K562 (cell line): ENCODE data around the gene ADCYAP1. TPM values are rescaled to one million over a fixed set of nuclear protein-coding genes. Genes with fewer than 3 reads are reported as not detected.

Experiments
- ATAC-seq: fragments of 200-7000 bp; cut with Tn5 transposase; 3 replicates; pipeline ENCODE4 v1.9.1; 2020; ENCODE audit warnings: moderate library complexity
- BruUV-seq: library from RNA; stranded (reverse); fragments of 400-500 nt; replicated peaks from 2 replicates; lab custom pipeline; 2021; lab: Mats Ljungman, UMichigan
- CTCF ChIA-PET: fragments of 300-600 bp; formaldehyde crosslinking; extraction: SDS; loops from one replicate; lab custom pipeline; 2021; ENCODE audit warnings: low intra/inter-chr PET ratio; lab: Yijun Ruan, JAX
- POLR2A ChIA-PET: fragments of 300-600, 350-650 bp; sonication (Branson Sonifier 250); formaldehyde crosslinking; extraction: SDS; loops from one replicate; lab custom pipeline; 2021; ENCODE audit warnings: antibody characterized with exemption, inconsistent platforms; lab: Yijun Ruan, JAX
- DNase-seq, 4 experiments: peaks; one replicate each; pipeline versions ENCODE4 v3.0.0 to v3.0.0-alpha.2; 2011 to 2018; ENCODE audit warnings: low spot score in 3 of 4, mixed read lengths in 3 of 4; ENCODE audit errors: extremely low read depth in 1 of 4
- FAIRE-seq: peaks from 2 replicates; lab custom pipeline; 2011; peaks lifted over from hg19 to GRCh38; lab: Jason Lieb, UNC
- H2AFZ ChIP-seq: 2 replicates; pipeline ENCODE4 v1.6.0; 2011; ENCODE audit warnings: low read depth, low read length, control low read depth, inconsistent platforms
- H3K27ac ChIP-seq: fragments of 200-600 bp; 3 replicates; pipeline ENCODE4 v1.8.0; 2011; ENCODE audit warnings: low read depth, mild to moderate bottlenecking, control low read depth, inconsistent platforms, low read length, moderate library complexity, mixed read lengths; ENCODE audit errors: extremely low read depth
- H3K27me3 ChIP-seq, 2 experiments: fragments of 300-600 bp in 1 of 2; 2 replicates in 1 of 2; 3 replicates in 1 of 2; pipeline versions ENCODE4 v1.6.0 to v1.8.0; 2011; ENCODE audit warnings: inconsistent platforms in 2 of 2, low read length in 2 of 2, mild to moderate bottlenecking in 1 of 2, mixed read lengths in 1 of 2, moderate library complexity in 1 of 2; ENCODE audit not compliant: control insufficient read depth in 2 of 2, insufficient read depth in 2 of 2
- H3K36me3 ChIP-seq: fragments of 300-600 bp; 3 replicates; pipeline ENCODE4 v1.8.0; 2011; ENCODE audit warnings: mild to moderate bottlenecking, low read length, inconsistent platforms; ENCODE audit not compliant: control insufficient read depth, insufficient read depth
- H3K4me1 ChIP-seq, 2 experiments: fragments of 200-600 bp in 1 of 2; replicated peaks in 1 of 2; 2 replicates in 1 of 2; 3 replicates in 1 of 2; pipeline versions ENCODE4 v1.5.1 to v1.8.0; 2011; ENCODE audit warnings: inconsistent platforms in 2 of 2, low read length in 2 of 2, mild to moderate bottlenecking in 1 of 2, mixed read lengths in 1 of 2, moderate library complexity in 1 of 2; ENCODE audit not compliant: control insufficient read depth in 2 of 2, insufficient read depth in 2 of 2
- H3K4me2 ChIP-seq: 2 replicates; pipeline ENCODE4 v1.6.1; 2011; ENCODE audit warnings: low read length, control low read depth, inconsistent platforms, mixed read lengths; ENCODE audit not compliant: insufficient read depth
- H3K4me3 ChIP-seq: fragments of 200-600 bp; sonication (generic), shearing (Covaris generic); 2 replicates; pipeline ENCODE4 v1.5.1; 2016; ENCODE audit warnings: control low read depth, inconsistent platforms
- H3K79me2 ChIP-seq: fragments of 200-600 bp; 3 replicates; pipeline ENCODE4 v1.8.0; 2011; ENCODE audit warnings: low read length, inconsistent platforms; ENCODE audit not compliant: control insufficient read depth, insufficient read depth
- H3K9ac ChIP-seq, 2 experiments: 2 replicates each; pipeline versions ENCODE4 v1.6.0 to v1.6.1; 2011; ENCODE audit warnings: low read depth in 2 of 2, low read length in 2 of 2, control low read depth in 1 of 2, inconsistent platforms in 1 of 2, mild to moderate bottlenecking in 1 of 2, mixed read lengths in 1 of 2; ENCODE audit not compliant: insufficient read depth in 1 of 2
- H3K9me1 ChIP-seq: one replicate; pipeline ENCODE4 v1.6.0; 2011; ENCODE audit warnings: inconsistent platforms, mild to moderate bottlenecking, low read length, moderate library complexity; ENCODE audit not compliant: control insufficient read depth, insufficient read depth
- H3K9me3 ChIP-seq: replicated peaks from 2 replicates; pipeline ENCODE4 v1.5.1; 2011; ENCODE audit warnings: low read depth, low read length, inconsistent platforms; ENCODE audit not compliant: control insufficient read depth, insufficient read depth
- H4K20me1 ChIP-seq: replicated peaks from 2 replicates; pipeline ENCODE4 v1.6.1; 2011; ENCODE audit warnings: low read length, inconsistent platforms, mixed read lengths; ENCODE audit not compliant: control insufficient read depth, insufficient read depth
- CSDE1 ChIP-seq, 2 experiments: fragments of 450-650 bp; IDR thresholded peaks; 2 replicates each; pipeline ENCODE4 v1.6.1; 2016; ENCODE audit warnings: mild to moderate bottlenecking in 1 of 2
- ETV1 ChIP-seq: fragments of 450-650 bp; conservative IDR thresholded peaks from 2 replicates; pipeline ENCODE4 v1.6.1; 2016; ENCODE audit warnings: missing genetic modification characterization, control low read depth, low read depth, missing compliant biosample characterization
- HNRNPLL ChIP-seq: fragments of 200-400 bp; formaldehyde crosslinking; IDR thresholded peaks from 2 replicates; pipeline ENCODE4 v1.6.1; 2017; ENCODE audit warnings: low read length, low read depth, mild to moderate bottlenecking; ENCODE audit not compliant: poor library complexity, severe bottlenecking
- NFXL1 ChIP-seq: fragments of 450-650 bp; formaldehyde crosslinking; IDR thresholded peaks from 2 replicates; pipeline ENCODE4 v1.4.0; 2021; ENCODE audit warnings: mild to moderate bottlenecking
- RFX1 ChIP-seq: fragments of 450-650 bp; IDR thresholded peaks from 2 replicates; pipeline ENCODE4 v1.6.1; 2016; ENCODE audit warnings: mild to moderate bottlenecking, moderate library complexity
- ZFP36 ChIP-seq: fragments of 150-350 bp; IDR thresholded peaks from 2 replicates; pipeline ENCODE4 v1.6.1; 2018; ENCODE audit warnings: low read length, low read depth; ENCODE audit not compliant: partially characterized antibody
- WGBS: fragments of 100-300 bp; shearing (Covaris generic); methylation state at CpG from one replicate; pipeline ENCODE4 v1.1.6; 2016; ENCODE audit warnings: low coverage, mixed read lengths; ENCODE audit not compliant: insufficient coverage; ENCODE audit errors: missing lambda C conversion rate; 5-methylcytosine and 5-hydroxymethylcytosine counted together
- in situ Hi-C: fragments of 300-500 bp; cut with MboI; formaldehyde crosslinking; loops from 4 replicates; pipeline ENCODE4 v1.15.0; 2018; ENCODE audit warnings: inconsistent platforms, mixed read lengths
- intact Hi-C: fragments of 100-400 bp; cut with micrococcal nuclease; formaldehyde crosslinking; loops from 2 replicates; pipeline ENCODE4 v1.14.2; 2022
- polyA plus RNA-seq, 8 experiments: library from polyadenylated mRNA; depleted of rRNA in 4 of 8; stranded (reverse) in 5 of 8; unstranded in 3 of 8; fragments of >200 nt; fragmentation: Nextera tagmentation in 2 of 8; fragmentation: Illumina TruSeq in 1 of 8; extraction: Ambion mirVana in 2 of 8; extraction: Trizol in 1 of 8; gene quantifications; 2 replicates each; pipeline versions ENCODE4 v1.2.1 to v1.2.3, GENCODE V29; 2011 to 2014; ENCODE audit warnings: inconsistent platforms in 1 of 8, missing spikeins in 1 of 8
- total RNA-seq, 7 experiments: library from RNA; depleted of rRNA in 6 of 7; stranded (reverse); fragments of >200 nt in 6 of 7; fragmentation: Illumina TruSeq in 2 of 7; extraction: Trizol in 2 of 7; gene quantifications; 2 replicates each; pipeline versions ENCODE4 v1.2.1 to v1.2.3, GENCODE V29; 2011 to 2021; ENCODE audit warnings: low replicate concordance in 1 of 7
- TF ChIP-seq, protein P1 (sequence below), 3 experiments: fragments of 200-800 bp in 1 of 3; sonication (Bioruptor generic) in 1 of 3; sonication (generic) in 1 of 3; formaldehyde crosslinking in 1 of 3; IDR thresholded peaks; 2 replicates each; pipeline versions ENCODE4 v1.6.1 to v1.8.0; 2016 to 2022; ENCODE audit warnings: mild to moderate bottlenecking in 2 of 3, missing compliant biosample characterization in 2 of 3, missing genetic modification characterization in 2 of 3, missing genetic modification reagents in 1 of 3
- TF ChIP-seq, protein P2 (sequence below), 2 experiments: fragments of 450-650 bp; IDR thresholded peaks; 2 replicates each; pipeline ENCODE4 v1.6.1; 2016

ADCYAP1 gene
- total and polyA plus RNA-seq, 9 of the 15 experiments (the other 6 are each of a cell fraction or from before 2014, with no cell fraction given), result 0.03 TPM; not detected in 8

DNA sequence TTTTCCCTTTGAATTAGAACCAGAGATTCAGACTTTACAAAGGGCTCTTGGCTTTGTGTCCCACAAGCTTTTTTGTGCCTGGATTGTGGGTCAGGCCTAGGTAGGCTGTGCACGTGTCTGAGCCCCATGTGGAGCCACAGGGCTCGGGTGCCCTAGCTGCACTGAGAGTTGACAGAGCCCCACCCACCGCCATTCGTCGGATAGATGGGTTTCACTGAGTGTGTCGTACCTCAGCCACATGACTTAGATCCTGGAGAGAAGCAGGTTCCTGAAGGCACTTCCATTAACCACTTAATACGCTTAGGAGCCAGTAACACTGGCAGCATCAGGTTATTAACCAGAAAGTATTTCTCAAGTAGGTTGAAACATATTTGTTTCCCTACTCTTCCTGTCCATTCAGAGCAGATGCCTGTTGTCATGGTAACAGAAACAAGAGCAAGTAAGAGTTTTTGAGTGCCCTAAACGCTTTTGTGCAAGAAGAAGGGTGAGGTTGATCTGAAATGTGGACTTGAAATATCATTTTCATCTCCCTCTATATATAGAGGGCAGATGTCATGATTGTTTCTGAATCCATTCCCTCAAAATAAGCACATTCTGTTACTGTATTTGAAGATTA, 30.0 kb downstream of the ADCYAP1 start:
- Histone ChIP-seq H3K9me3 (no peaks in the 10 kb centered on the region), H3K4me1 (no peaks in the 10 kb centered on the region), H3K27me3 (peaks cover 6 to 10% of the 10 kb centered on the region in 2 experiments; a peak in 3 of 5 replicates), H4K20me1 (no peaks in the 10 kb centered on the region; the same call in 1 of the 2 replicates), H3K4me3 (no peak overlapping the region), H3K79me2 (no peaks in the 10 kb centered on the region), H3K36me3 (no peaks in the 10 kb centered on the region), H3K9ac (no peak overlapping the region), H3K4me2 (no peak overlapping the region)
- no peak for FAIRE-seq
- in situ Hi-C loops (no loop called here), intact Hi-C loops (no loop called here)
- no TSS peak for BruUV-seq
- 3% methylated on average over 8 of the region's 8 CpGs for WGBS
- POLR2A ChIA-PET, result interaction anchor here (0.7 kb wide), 1 partner anchor 9 kb away, joined by 3 read pairs; no protein-coding TSS in a partner anchor
- ATAC-seq, result no peak
- no peak for DNase-seq
- CTCF ChIA-PET, result no interaction called here
- no peak for TF ChIP-seq ZFP36
- peak; percentile 92 for TF ChIP-seq RFX1
- TF ChIP-seq CSDE1 (IDR thresholded peaks at IDR 0.05), result peak in 1 of 2 experiments; percentile 47; a peak in 1 of 4 replicates
- TF ChIP-seq, all 486 proteins: peak for 2
- no peak overlapping the region for H3K27ac ChIP-seq
- no peak overlapping the region for H2AFZ ChIP-seq
- H3K9me1 ChIP-seq, result no peaks in the 10 kb centered on the region

DNA sequence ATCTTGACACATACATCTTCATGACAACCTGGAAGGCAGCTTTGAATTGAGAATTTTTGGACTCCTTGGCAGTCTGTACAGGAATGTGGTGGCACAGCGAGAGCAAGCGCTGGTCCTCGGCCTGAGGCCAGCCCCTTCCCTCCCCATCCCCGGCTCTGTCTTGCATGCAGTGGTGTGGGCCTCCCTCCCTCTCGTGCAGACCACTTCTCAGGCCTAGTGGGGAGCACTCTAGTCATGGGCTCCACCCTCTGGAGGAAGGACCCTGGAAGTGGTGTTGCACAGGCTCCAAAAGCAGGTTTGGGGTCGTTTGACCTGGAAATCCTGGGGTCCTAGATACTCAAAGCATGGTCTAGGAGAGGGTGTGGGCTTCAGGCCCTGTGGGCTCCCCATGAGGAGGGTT, 32.3 kb downstream of the ADCYAP1 start:
- no TSS peak for BruUV-seq
- no peak overlapping the region for H3K4me2 ChIP-seq
- in situ Hi-C loops (no loop called here), intact Hi-C loops (no loop called here)
- ChIA-PET POLR2A (no interaction called here), CTCF (no interaction called here)
- H3K9ac ChIP-seq, result no peak overlapping the region
- no peaks in the 10 kb centered on the region for H3K9me1 ChIP-seq
- H3K79me2 ChIP-seq, result no peaks in the 10 kb centered on the region
- H2AFZ ChIP-seq, result no peak overlapping the region
- no peak for FAIRE-seq
- DNase-seq, result no peak
- no peaks in the 10 kb centered on the region for H3K9me3 ChIP-seq
- H3K4me1 ChIP-seq, result no peaks in the 10 kb centered on the region
- WGBS, result 7% methylated on average over 6 of the region's 6 CpGs
- no peak overlapping the region for H3K27ac ChIP-seq
- H3K4me3 ChIP-seq, result no peak overlapping the region
- peaks cover 8 to 17% of the 10 kb centered on the region in 2 experiments; a peak in 4 of 5 replicates for H3K27me3 ChIP-seq
- no peaks in the 10 kb centered on the region for H3K36me3 ChIP-seq
- H4K20me1 ChIP-seq, result no peaks in the 10 kb centered on the region; the same call in 1 of the 2 replicates
- ATAC-seq, result no peak
- TF ChIP-seq NFXL1 (CRISPR knock-in tag) (no peak), HNRNPLL (no peak), ETV1 (no peak)
- TF ChIP-seq, protein P1, sequence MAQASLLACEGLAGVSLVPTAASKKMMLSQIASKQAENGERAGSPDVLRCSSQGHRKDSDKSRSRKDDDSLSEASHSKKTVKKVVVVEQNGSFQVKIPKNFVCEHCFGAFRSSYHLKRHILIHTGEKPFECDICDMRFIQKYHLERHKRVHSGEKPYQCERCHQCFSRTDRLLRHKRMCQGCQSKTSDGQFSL (CRISPR knock-in tag; IDR thresholded peaks at IDR 0.05), result no peak
- TF ChIP-seq, protein P1 (tag; IDR thresholded peaks at IDR 0.05), result no peak
- TF ChIP-seq, protein P2, sequence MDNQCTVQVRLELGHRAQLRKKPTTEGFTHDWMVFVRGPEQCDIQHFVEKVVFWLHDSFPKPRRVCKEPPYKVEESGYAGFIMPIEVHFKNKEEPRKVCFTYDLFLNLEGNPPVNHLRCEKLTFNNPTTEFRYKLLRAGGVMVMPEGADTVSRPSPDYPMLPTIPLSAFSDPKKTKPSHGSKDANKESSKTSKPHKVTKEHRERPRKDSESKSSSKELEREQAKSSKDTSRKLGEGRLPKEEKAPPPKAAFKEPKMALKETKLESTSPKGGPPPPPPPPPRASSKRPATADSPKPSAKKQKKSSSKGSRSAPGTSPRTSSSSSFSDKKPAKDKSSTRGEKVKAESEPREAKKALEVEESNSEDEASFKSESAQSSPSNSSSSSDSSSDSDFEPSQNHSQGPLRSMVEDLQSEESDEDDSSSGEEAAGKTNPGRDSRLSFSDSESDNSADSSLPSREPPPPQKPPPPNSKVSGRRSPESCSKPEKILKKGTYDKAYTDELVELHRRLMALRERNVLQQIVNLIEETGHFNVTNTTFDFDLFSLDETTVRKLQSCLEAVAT (IDR thresholded peaks at IDR 0.05), result no peak
